GM23338 (cell line): Measurements from ENCODE around the gene SRSF1. TPM values are rescaled to one million over a fixed set of nuclear protein-coding genes. Genes with fewer than 3 reads are reported as not detected.

Experiments used
- ATAC-seq: fragments of 200-7000 bp; cut with Tn5 transposase; 3 replicates; pipeline ENCODE4 v1.9.1; 2020
- DNase-seq: peaks from one replicate; pipeline ENCODE4 v3.0.0-alpha.2; 2015; ENCODE audit warnings: low spot score
- H2AFZ ChIP-seq: fragments of 200-600 bp; sonication (generic); 2 replicates; pipeline ENCODE4 v1.8.0; 2016; ENCODE audit warnings: antibody characterized with exemption, mild to moderate bottlenecking, moderate library complexity
- H3F3A ChIP-seq: fragments of 200-600 bp; sonication (generic); replicated peaks from 2 replicates; pipeline ENCODE4 v1.8.0; 2017; ENCODE audit warnings: antibody characterized with exemption, mixed run types, low read depth
- H3K27ac ChIP-seq: fragments of 200-600 bp; sonication (generic); 2 replicates; pipeline ENCODE4 v1.6.1; 2016; ENCODE audit warnings: low read depth
- H3K27me3 ChIP-seq: fragments of 200-600 bp; sonication (generic); 2 replicates; pipeline ENCODE4 v1.8.0; 2016; ENCODE audit warnings: mild to moderate bottlenecking, mixed run types, moderate library complexity; ENCODE audit not compliant: insufficient read depth
- H3K36me3 ChIP-seq: fragments of 200-600 bp; sonication (generic); 2 replicates; pipeline ENCODE4 v1.8.0; 2016; ENCODE audit warnings: mild to moderate bottlenecking; ENCODE audit not compliant: insufficient read depth
- H3K4me1 ChIP-seq: fragments of 200-600 bp; sonication (generic); 2 replicates; pipeline ENCODE4 v1.8.0; 2016; ENCODE audit warnings: mild to moderate bottlenecking, moderate library complexity; ENCODE audit not compliant: insufficient read depth
- H3K4me2 ChIP-seq: fragments of 200-600 bp; sonication (generic); 2 replicates; pipeline ENCODE4 v1.7.1; 2017; ENCODE audit warnings: mixed run types
- H3K4me3 ChIP-seq: fragments of 200-600 bp; sonication (generic); 2 replicates; pipeline ENCODE4 v1.6.1; 2016; ENCODE audit warnings: mixed run types
- H3K79me2 ChIP-seq: fragments of 200-600 bp; sonication (generic); replicated peaks from 2 replicates; pipeline ENCODE4 v1.8.0; 2017; ENCODE audit warnings: mild to moderate bottlenecking; ENCODE audit not compliant: insufficient read depth
- H3K9me2 ChIP-seq: fragments of 200-600 bp; sonication (generic); 2 replicates; pipeline ENCODE4 v1.8.0; 2017; ENCODE audit not compliant: insufficient read depth
- H4K20me1 ChIP-seq: fragments of 200-600 bp; sonication (generic); replicated peaks from 2 replicates; pipeline ENCODE4 v1.8.0; 2017; ENCODE audit warnings: mild to moderate bottlenecking; ENCODE audit not compliant: insufficient read depth
- H3K27ac Mint-ChIP-seq: 2 replicates; pipeline ENCODE4 v1.8.0; 2020; ENCODE audit warnings: inconsistent platforms, mild to moderate bottlenecking, moderate library complexity, mixed read lengths
- H3K27me3 Mint-ChIP-seq: 3 replicates; pipeline ENCODE4 v1.8.0; 2022; ENCODE audit warnings: low read depth, mild to moderate bottlenecking, moderate library complexity, mixed read lengths, inconsistent platforms; ENCODE audit not compliant: insufficient read depth, poor library complexity
- H3K36me3 Mint-ChIP-seq: 3 replicates; pipeline ENCODE4 v1.8.0; 2021; ENCODE audit warnings: low read depth, mild to moderate bottlenecking, inconsistent platforms, moderate library complexity, mixed read lengths
- H3K4me1 Mint-ChIP-seq: 3 replicates; pipeline ENCODE4 v1.8.0; 2020; ENCODE audit warnings: mild to moderate bottlenecking, inconsistent platforms, mixed read lengths
- H3K4me3 Mint-ChIP-seq: 3 replicates; pipeline ENCODE4 v1.8.0; 2021; ENCODE audit warnings: moderate library complexity, mild to moderate bottlenecking, inconsistent platforms, mixed read lengths
- H3K9me3 Mint-ChIP-seq: 3 replicates; pipeline ENCODE4 v1.8.0; 2020; ENCODE audit warnings: moderate library complexity, mild to moderate bottlenecking, inconsistent platforms, mixed read lengths
- CREB1 ChIP-seq: fragments of 250-450 bp; sonication (Bioruptor Pico); IDR thresholded peaks from 2 replicates; pipeline ENCODE4 v1.5.0; 2020; ENCODE audit warnings: low read depth, mild to moderate bottlenecking, moderate library complexity
- EZH2 ChIP-seq: fragments of 200-600 bp; sonication (generic); IDR thresholded peaks from one replicate; pipeline ENCODE4 v1.8.0; 2017; ENCODE audit warnings: antibody characterized with exemption, mild to moderate bottlenecking, low read depth; ENCODE audit not compliant: unreplicated experiment
- EZH2phosphoT487 ChIP-seq: fragments of 200-600 bp; sonication (generic); IDR thresholded peaks from one replicate; pipeline ENCODE4 v1.8.1; 2018; ENCODE audit warnings: antibody characterized with exemption; ENCODE audit not compliant: unreplicated experiment
- ZNF114 ChIP-seq: fragments of 250-450 bp; sonication (Bioruptor Pico); IDR thresholded peaks from 2 replicates; pipeline ENCODE4 v1.5.0; 2020; ENCODE audit warnings: mild to moderate bottlenecking, moderate library complexity
- ZNF331 ChIP-seq: fragments of 250-450 bp; sonication (Bioruptor Pico); IDR thresholded peaks from 2 replicates; pipeline ENCODE4 v1.5.0; 2020; ENCODE audit warnings: low read depth, mild to moderate bottlenecking, moderate library complexity
- polyA plus RNA-seq: library from polyadenylated mRNA; unstranded; fragments of >200 nt; fragmentation: Nextera tagmentation; extraction: Ambion mirVana; gene quantifications from 2 replicates; pipeline ENCODE4 v1.2.1, GENCODE V29; 2016
- total RNA-seq: library from RNA; depleted of rRNA; stranded (reverse); fragments of >200 nt; shearing (Covaris generic); gene quantifications from 2 replicates; pipeline ENCODE4 v1.2.3, GENCODE V29; 2014
- TF ChIP-seq, protein P1 (sequence below): IDR thresholded peaks from 2 replicates; pipeline ENCODE4 v1.6.1; 2016; ENCODE audit warnings: antibody characterized with exemption
- TF ChIP-seq, protein P2 (sequence below): fragments of 250-450 bp; sonication (Bioruptor Pico); IDR thresholded peaks from 2 replicates; pipeline ENCODE4 v1.5.0; 2020; ENCODE audit warnings: mild to moderate bottlenecking, moderate library complexity
- TF ChIP-seq, protein P3 (sequence below), 2 experiments: fragments of 200-600 bp in 1 of 2; sonication (generic) in 1 of 2; conservative IDR thresholded peaks; 2 replicates each; pipeline versions ENCODE4 v1.5.1 to v1.6.1; 2016 to 2017; ENCODE audit warnings: antibody characterized with exemption in 2 of 2, low read depth in 2 of 2, mild to moderate bottlenecking in 2 of 2, moderate library complexity in 1 of 2

The SRSF1 gene
- total and polyA plus RNA-seq, 2 experiments from 2014 or later = 413 to 584 TPM

DNA sequence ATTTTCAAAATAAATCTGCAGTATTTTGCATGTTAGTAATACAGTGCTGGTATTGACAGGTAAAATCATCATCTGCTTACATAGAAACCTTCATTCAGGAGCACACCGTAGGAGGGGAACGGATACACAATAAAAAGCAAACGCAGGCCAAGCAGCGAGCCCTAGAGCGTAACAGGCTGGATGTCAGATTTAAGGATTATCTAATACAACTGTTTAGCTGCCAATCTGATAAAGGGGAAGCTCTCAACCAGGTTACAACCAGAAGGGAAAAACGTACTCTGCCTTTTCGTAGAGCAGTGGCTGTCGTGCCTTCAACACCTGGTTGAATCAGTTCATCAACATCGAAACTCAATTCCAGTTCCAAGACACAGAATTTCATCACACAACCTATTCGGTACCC is 35.5 kb downstream of the SRSF1 start:
- H3K27me3 Mint-ChIP-seq = peaks cover 3% of the 10 kb centered on the region
- H4K20me1 ChIP-seq = peaks cover 6% of the 10 kb centered on the region
- H3K79me2 ChIP-seq = no peaks in the 10 kb centered on the region; the same call in 1 of the 2 replicates
- H3K9me3 Mint-ChIP-seq = no peaks in the 10 kb centered on the region
- no peak overlapping the region for H3K4me3 ChIP-seq
- H3K9me2 ChIP-seq = no peaks in the 10 kb centered on the region
- peaks cover 13% of the 10 kb centered on the region; the same call in 2 of the 3 replicates for H3K4me1 Mint-ChIP-seq
- H3K36me3 Mint-ChIP-seq = peaks cover 29% of the 10 kb centered on the region
- H3K36me3 ChIP-seq = peaks cover 14% of the 10 kb centered on the region; the same call in 1 of the 2 replicates
- ATAC-seq = no peak
- H3K27me3 ChIP-seq = no peaks in the 10 kb centered on the region
- 0 out of 2 replicates have a peak, but pooled peaks cover 6% of the 10 kb centered on the region for H3F3A ChIP-seq
- no peak overlapping the region for H3K27ac ChIP-seq
- H2AFZ ChIP-seq = no peak overlapping the region
- no peak overlapping the region for H3K27ac Mint-ChIP-seq
- H3K4me3 Mint-ChIP-seq = no peak overlapping the region
- peaks cover 3% of the 10 kb centered on the region; the same call in 1 of the 2 replicates for H3K4me1 ChIP-seq
- no peak overlapping the region for H3K4me2 ChIP-seq
- TF ChIP-seq EZH2 = no peak
- DNase-seq = no peak

DNA sequence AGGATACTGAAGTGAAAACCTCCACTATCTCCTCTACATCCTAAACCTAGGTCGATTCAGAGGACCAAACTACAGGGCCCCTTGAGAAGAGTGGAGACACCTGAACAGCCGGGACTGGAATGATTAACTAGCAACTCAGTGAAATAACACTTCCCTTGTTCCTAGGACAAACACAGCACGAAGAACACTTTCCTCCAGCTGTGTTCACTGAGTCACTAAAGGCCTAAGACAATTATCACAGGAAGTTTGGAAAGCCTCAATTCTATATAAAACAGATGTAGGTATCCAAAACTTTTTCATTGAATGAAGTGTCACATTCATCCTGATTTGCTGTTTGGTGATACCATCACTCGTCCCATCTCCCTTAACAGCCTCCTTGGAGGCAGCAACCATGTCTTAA is 36.3 kb downstream of the SRSF1 start:
- Histone ChIP-seq H3K4me1 (peaks cover 3% of the 10 kb centered on the region; the same call in 1 of the 2 replicates), H3K27me3 (no peaks in the 10 kb centered on the region), H3K27ac (peak overlapping the region; percentile 61; the same call in 1 of the 2 replicates), H3K9me2 (no peaks in the 10 kb centered on the region), H3K4me2 (no peak overlapping the region), H2AFZ (no peak overlapping the region), H4K20me1 (no peaks in the 10 kb centered on the region; the same call in 1 of the 2 replicates), H3F3A (0 out of 2 replicates have a peak, but pooled peaks cover 6% of the 10 kb centered on the region), H3K4me3 (no peak overlapping the region), H3K36me3 (peaks cover 9% of the 10 kb centered on the region; the same call in 1 of the 2 replicates), H3K79me2 (no peaks in the 10 kb centered on the region)
- Mint-ChIP-seq H3K9me3 (no peaks in the 10 kb centered on the region), H3K27me3 (peaks cover 3% of the 10 kb centered on the region), H3K36me3 (peaks cover 21% of the 10 kb centered on the region), H3K4me3 (no peak overlapping the region), H3K4me1 (peaks cover 13% of the 10 kb centered on the region; the same call in 2 of the 3 replicates), H3K27ac (no peak overlapping the region)
- ATAC-seq (no peak), DNase-seq (no peak)
- TF ChIP-seq CREB1 (CRISPR knock-in tag) = no peak
- TF ChIP-seq ZNF331 (CRISPR knock-in tag) = no peak
- no peak for TF ChIP-seq ZNF114
- TF ChIP-seq, protein P1, sequence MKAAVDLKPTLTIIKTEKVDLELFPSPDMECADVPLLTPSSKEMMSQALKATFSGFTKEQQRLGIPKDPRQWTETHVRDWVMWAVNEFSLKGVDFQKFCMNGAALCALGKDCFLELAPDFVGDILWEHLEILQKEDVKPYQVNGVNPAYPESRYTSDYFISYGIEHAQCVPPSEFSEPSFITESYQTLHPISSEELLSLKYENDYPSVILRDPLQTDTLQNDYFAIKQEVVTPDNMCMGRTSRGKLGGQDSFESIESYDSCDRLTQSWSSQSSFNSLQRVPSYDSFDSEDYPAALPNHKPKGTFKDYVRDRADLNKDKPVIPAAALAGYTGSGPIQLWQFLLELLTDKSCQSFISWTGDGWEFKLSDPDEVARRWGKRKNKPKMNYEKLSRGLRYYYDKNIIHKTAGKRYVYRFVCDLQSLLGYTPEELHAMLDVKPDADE = no peak
- TF ChIP-seq, protein P2, sequence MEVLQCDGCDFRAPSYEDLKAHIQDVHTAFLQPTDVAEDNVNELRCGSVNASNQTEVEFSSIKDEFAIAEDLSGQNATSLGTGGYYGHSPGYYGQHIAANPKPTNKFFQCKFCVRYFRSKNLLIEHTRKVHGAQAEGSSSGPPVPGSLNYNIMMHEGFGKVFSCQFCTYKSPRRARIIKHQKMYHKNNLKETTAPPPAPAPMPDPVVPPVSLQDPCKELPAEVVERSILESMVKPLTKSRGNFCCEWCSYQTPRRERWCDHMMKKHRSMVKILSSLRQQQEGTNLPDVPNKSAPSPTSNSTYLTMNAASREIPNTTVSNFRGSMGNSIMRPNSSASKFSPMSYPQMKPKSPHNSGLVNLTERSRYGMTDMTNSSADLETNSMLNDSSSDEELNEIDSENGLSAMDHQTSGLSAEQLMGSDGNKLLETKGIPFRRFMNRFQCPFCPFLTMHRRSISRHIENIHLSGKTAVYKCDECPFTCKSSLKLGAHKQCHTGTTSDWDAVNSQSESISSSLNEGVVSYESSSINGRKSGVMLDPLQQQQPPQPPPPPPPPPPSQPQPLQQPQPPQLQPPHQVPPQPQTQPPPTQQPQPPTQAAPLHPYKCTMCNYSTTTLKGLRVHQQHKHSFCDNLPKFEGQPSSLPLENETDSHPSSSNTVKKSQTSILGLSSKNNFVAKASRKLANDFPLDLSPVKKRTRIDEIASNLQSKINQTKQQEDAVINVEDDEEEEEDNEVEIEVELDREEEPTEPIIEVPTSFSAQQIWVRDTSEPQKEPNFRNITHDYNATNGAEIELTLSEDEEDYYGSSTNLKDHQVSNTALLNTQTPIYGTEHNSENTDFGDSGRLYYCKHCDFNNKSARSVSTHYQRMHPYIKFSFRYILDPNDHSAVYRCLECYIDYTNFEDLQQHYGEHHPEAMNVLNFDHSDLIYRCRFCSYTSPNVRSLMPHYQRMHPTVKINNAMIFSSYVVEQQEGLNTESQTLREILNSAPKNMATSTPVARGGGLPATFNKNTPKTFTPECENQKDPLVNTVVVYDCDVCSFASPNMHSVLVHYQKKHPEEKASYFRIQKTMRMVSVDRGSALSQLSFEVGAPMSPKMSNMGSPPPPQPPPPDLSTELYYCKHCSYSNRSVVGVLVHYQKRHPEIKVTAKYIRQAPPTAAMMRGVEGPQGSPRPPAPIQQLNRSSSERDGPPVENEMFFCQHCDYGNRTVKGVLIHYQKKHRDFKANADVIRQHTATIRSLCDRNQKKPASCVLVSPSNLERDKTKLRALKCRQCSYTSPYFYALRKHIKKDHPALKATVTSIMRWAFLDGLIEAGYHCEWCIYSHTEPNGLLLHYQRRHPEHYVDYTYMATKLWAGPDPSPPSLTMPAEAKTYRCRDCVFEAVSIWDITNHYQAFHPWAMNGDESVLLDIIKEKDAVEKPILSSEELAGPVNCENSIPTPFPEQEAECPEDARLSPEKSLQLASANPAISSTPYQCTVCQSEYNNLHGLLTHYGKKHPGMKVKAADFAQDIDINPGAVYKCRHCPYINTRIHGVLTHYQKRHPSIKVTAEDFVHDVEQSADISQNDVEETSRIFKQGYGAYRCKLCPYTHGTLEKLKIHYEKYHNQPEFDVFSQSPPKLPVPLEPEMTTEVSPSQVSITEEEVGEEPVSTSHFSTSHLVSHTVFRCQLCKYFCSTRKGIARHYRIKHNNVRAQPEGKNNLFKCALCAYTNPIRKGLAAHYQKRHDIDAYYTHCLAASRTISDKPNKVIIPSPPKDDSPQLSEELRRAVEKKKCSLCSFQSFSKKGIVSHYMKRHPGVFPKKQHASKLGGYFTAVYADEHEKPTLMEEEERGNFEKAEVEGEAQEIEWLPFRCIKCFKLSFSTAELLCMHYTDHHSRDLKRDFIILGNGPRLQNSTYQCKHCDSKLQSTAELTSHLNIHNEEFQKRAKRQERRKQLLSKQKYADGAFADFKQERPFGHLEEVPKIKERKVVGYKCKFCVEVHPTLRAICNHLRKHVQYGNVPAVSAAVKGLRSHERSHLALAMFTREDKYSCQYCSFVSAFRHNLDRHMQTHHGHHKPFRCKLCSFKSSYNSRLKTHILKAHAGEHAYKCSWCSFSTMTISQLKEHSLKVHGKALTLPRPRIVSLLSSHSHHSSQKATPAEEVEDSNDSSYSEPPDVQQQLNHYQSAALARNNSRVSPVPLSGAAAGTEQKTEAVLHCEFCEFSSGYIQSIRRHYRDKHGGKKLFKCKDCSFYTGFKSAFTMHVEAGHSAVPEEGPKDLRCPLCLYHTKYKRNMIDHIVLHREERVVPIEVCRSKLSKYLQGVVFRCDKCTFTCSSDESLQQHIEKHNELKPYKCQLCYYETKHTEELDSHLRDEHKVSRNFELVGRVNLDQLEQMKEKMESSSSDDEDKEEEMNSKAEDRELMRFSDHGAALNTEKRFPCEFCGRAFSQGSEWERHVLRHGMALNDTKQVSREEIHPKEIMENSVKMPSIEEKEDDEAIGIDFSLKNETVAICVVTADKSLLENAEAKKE = no peak
- TF ChIP-seq, protein P3, sequence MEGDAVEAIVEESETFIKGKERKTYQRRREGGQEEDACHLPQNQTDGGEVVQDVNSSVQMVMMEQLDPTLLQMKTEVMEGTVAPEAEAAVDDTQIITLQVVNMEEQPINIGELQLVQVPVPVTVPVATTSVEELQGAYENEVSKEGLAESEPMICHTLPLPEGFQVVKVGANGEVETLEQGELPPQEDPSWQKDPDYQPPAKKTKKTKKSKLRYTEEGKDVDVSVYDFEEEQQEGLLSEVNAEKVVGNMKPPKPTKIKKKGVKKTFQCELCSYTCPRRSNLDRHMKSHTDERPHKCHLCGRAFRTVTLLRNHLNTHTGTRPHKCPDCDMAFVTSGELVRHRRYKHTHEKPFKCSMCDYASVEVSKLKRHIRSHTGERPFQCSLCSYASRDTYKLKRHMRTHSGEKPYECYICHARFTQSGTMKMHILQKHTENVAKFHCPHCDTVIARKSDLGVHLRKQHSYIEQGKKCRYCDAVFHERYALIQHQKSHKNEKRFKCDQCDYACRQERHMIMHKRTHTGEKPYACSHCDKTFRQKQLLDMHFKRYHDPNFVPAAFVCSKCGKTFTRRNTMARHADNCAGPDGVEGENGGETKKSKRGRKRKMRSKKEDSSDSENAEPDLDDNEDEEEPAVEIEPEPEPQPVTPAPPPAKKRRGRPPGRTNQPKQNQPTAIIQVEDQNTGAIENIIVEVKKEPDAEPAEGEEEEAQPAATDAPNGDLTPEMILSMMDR (conservative IDR thresholded peaks at IDR 0.05; ENCODE audit: low read depth in 2 of 2) = no peak
- no peak for TF ChIP-seq EZH2phosphoT487
- TF ChIP-seq EZH2 = no peak
